HepG2 (cell line): Measurements from ENCODE around the gene MAN1B1. TPM values are rescaled to one million over a fixed set of nuclear protein-coding genes. Genes with fewer than 3 reads are reported as not detected.

ENCODE experiments used
- ARID2 ChIP-seq: sonication (generic); formaldehyde crosslinking; IDR thresholded peaks from 2 replicates; pipeline ENCODE4 v1.8.1; 2022; ENCODE audit warnings: mild to moderate bottlenecking, missing genetic modification reagents, borderline replicate concordance
- ATF7-NPFF ChIP-seq: sonication (generic); formaldehyde crosslinking; IDR thresholded peaks from 2 replicates; pipeline ENCODE4 v1.8.1; 2023; ENCODE audit warnings: mild to moderate bottlenecking, low read depth, missing genetic modification reagents, moderate library complexity
- BORCS8-MEF2B ChIP-seq: sonication (generic); formaldehyde crosslinking; IDR thresholded peaks from 2 replicates; pipeline ENCODE4 v1.8.0; 2022; ENCODE audit warnings: mild to moderate bottlenecking, missing genetic modification reagents
- CEBPB ChIP-seq: IDR thresholded peaks from 2 replicates; pipeline ENCODE4 v1.6.1; 2011; ENCODE audit warnings: low read depth, low read length, improper control_type of control experiment, borderline replicate concordance
- GFI1 ChIP-seq: sonication (generic); formaldehyde crosslinking; IDR thresholded peaks from 2 replicates; pipeline ENCODE4 v1.5.0; 2020; ENCODE audit warnings: missing genetic modification reagents, mild to moderate bottlenecking, borderline replicate concordance
- GTF3A ChIP-seq: sonication (generic); formaldehyde crosslinking; conservative IDR thresholded peaks from 2 replicates; pipeline ENCODE4 v1.4.0; 2020; ENCODE audit warnings: mild to moderate bottlenecking, missing genetic modification reagents
- KDM5B ChIP-seq: sonication (generic); formaldehyde crosslinking; IDR thresholded peaks from 2 replicates; pipeline ENCODE4 v1.4.0; 2020; ENCODE audit warnings: missing genetic modification reagents, mild to moderate bottlenecking, borderline replicate concordance
- NPAS2 ChIP-seq: sonication (generic); formaldehyde crosslinking; IDR thresholded peaks from 2 replicates; pipeline ENCODE4 v1.8.0; 2022; ENCODE audit warnings: mild to moderate bottlenecking, missing genetic modification reagents, borderline replicate concordance
- NR2C2 ChIP-seq: sonication (generic); formaldehyde crosslinking; IDR thresholded peaks from 2 replicates; pipeline ENCODE4 v1.4.0; 2020; ENCODE audit warnings: missing genetic modification reagents, mild to moderate bottlenecking, moderate library complexity, borderline replicate concordance
- NR2F6 ChIP-seq, 2 experiments: IDR thresholded peaks; 2 replicates each; pipeline ENCODE4 v1.6.1; 2016; ENCODE audit warnings: antibody characterized with exemption in 1 of 2, mild to moderate bottlenecking in 1 of 2
- PCBP1 ChIP-seq: fragments of 200-400 bp; formaldehyde crosslinking; IDR thresholded peaks from 2 replicates; pipeline ENCODE4 v1.6.1; 2017; ENCODE audit warnings: mild to moderate bottlenecking, low read depth, low read length, borderline replicate concordance
- POLR2A ChIP-seq, 2 experiments: IDR thresholded peaks; 2 replicates each; pipeline ENCODE4 v1.6.1; 2011; ENCODE audit warnings: low read depth in 2 of 2, low read length in 2 of 2, mild to moderate bottlenecking in 1 of 2, moderate library complexity in 1 of 2; ENCODE audit not compliant: insufficient read depth in 1 of 2
- SNAI1 ChIP-seq: sonication (generic); formaldehyde crosslinking; IDR thresholded peaks from 2 replicates; pipeline ENCODE4 v1.5.0; 2020; ENCODE audit warnings: mild to moderate bottlenecking, missing genetic modification reagents, borderline replicate concordance
- SP2 ChIP-seq: sonication (generic); formaldehyde crosslinking; IDR thresholded peaks from 2 replicates; pipeline ENCODE4 v1.5.1; 2020; ENCODE audit warnings: mild to moderate bottlenecking, missing genetic modification reagents
- SRSF1 ChIP-seq: fragments of 200-400 bp; formaldehyde crosslinking; optimal IDR thresholded peaks from 2 replicates; pipeline ENCODE3; 2017; ENCODE audit warnings: mild to moderate bottlenecking, low read depth, low read length, moderate library complexity
- TOPORS ChIP-seq: sonication (generic); formaldehyde crosslinking; IDR thresholded peaks from 2 replicates; pipeline ENCODE4 v1.8.0; 2023; ENCODE audit warnings: mild to moderate bottlenecking, missing genetic modification reagents
- YY1 ChIP-seq: IDR thresholded peaks from 2 replicates; pipeline ENCODE4 v1.6.1; 2011; ENCODE audit warnings: low read length, low read depth, moderate library complexity, mild to moderate bottlenecking; ENCODE audit not compliant: insufficient read depth, insufficient replicate concordance
- ZFX ChIP-seq: sonication (generic); formaldehyde crosslinking; IDR thresholded peaks from 2 replicates; pipeline ENCODE4 v1.4.0; 2020; ENCODE audit warnings: mild to moderate bottlenecking, low read depth, missing genetic modification reagents, moderate library complexity
- ZKSCAN8 ChIP-seq: IDR thresholded peaks from 2 replicates; pipeline ENCODE4 v1.6.1; 2016; ENCODE audit warnings: borderline replicate concordance, missing genetic modification reagents, missing compliant biosample characterization
- ZNF234 ChIP-seq: sonication (generic); formaldehyde crosslinking; conservative IDR thresholded peaks from 2 replicates; pipeline ENCODE4 v1.5.1; 2020; ENCODE audit warnings: mild to moderate bottlenecking, missing genetic modification reagents
- ZNF251 ChIP-seq: sonication (generic); formaldehyde crosslinking; IDR thresholded peaks from 2 replicates; pipeline ENCODE4 v1.9.0; 2021; ENCODE audit warnings: mild to moderate bottlenecking, missing genetic modification reagents
- ZNF577 ChIP-seq: sonication (generic); formaldehyde crosslinking; IDR thresholded peaks from 2 replicates; pipeline ENCODE4 v1.4.0; 2020; ENCODE audit warnings: mild to moderate bottlenecking, low read depth, missing genetic modification reagents, borderline replicate concordance
- ZNF761 ChIP-seq: sonication (generic); formaldehyde crosslinking; conservative IDR thresholded peaks from 2 replicates; pipeline ENCODE4 v1.4.0; 2020; ENCODE audit warnings: mild to moderate bottlenecking, missing genetic modification reagents
- ZNF879 ChIP-seq: sonication (generic); formaldehyde crosslinking; IDR thresholded peaks from 2 replicates; pipeline ENCODE4 v1.8.1; 2023; ENCODE audit warnings: missing genetic modification reagents
- ZSCAN20 ChIP-seq: sonication (generic); formaldehyde crosslinking; IDR thresholded peaks from 2 replicates; pipeline ENCODE4 v1.4.0; 2020; ENCODE audit warnings: missing genetic modification reagents, mild to moderate bottlenecking, borderline replicate concordance
- polyA plus RNA-seq, 8 experiments: library from polyadenylated mRNA; depleted of rRNA in 3 of 8; stranded (reverse) in 7 of 8; unstranded in 1 of 8; fragments of >200 nt; fragmentation: Illumina TruSeq in 4 of 8; extraction: Trizol in 4 of 8; gene quantifications; 2 replicates each; pipeline versions ENCODE4 v1.2.1 to v1.2.3, GENCODE V29; 2011 to 2016; ENCODE audit warnings: low read depth in 4 of 8, missing spikeins in 1 of 8, mixed read lengths in 1 of 8; ENCODE audit not compliant: insufficient read depth in 1 of 8
- total RNA-seq, 5 experiments: library from RNA; depleted of rRNA; stranded (reverse); fragments of >200 nt; fragmentation: Illumina TruSeq; extraction: Trizol; gene quantifications; 2 replicates each; pipeline ENCODE4 v1.2.3, GENCODE V29; 2016; ENCODE audit warnings: low read depth in 1 of 5
- TF ChIP-seq, protein P1 (sequence below): sonication (generic); formaldehyde crosslinking; IDR thresholded peaks from 2 replicates; pipeline ENCODE4 v1.5.0; 2020; ENCODE audit warnings: missing genetic modification reagents
- TF ChIP-seq, protein P2 (sequence below): sonication (generic); formaldehyde crosslinking; IDR thresholded peaks from 2 replicates; pipeline ENCODE4 v1.9.0; 2022; ENCODE audit warnings: missing genetic modification reagents, mild to moderate bottlenecking, borderline replicate concordance

Gene MAN1B1
- total and polyA plus RNA-seq, 2 of the 13 experiments (the other 11 are each of a cell fraction or from before 2014, with no cell fraction given) = 48.9 to 59.5 TPM

- 0 out of 2 replicates have a peak, but pooled peaks have one; percentile 14 for TF ChIP-seq ARID2 (CRISPR knock-in tag)
- TF ChIP-seq NPAS2 = no peak
- TF ChIP-seq KDM5B (CRISPR knock-in tag) = peak; percentile 63; the same call in 1 of the 2 replicates
- no peak for TF ChIP-seq ZKSCAN8 (CRISPR knock-in tag)
- no peak for TF ChIP-seq NR2F6 (IDR thresholded peaks at IDR 0.05)
- no peak for TF ChIP-seq NR2F6 (CRISPR knock-in tag; IDR thresholded peaks at IDR 0.05)
- peak; percentile 45; the same call in 1 of the 2 replicates for TF ChIP-seq SP2 (CRISPR knock-in tag)
- 0 out of 2 replicates have a peak, but pooled peaks have one; percentile 40 for TF ChIP-seq PCBP1
- no peak for TF ChIP-seq TOPORS (CRISPR knock-in tag)
- TF ChIP-seq GTF3A (CRISPR knock-in tag) = no peak
- TF ChIP-seq ATF7-NPFF (CRISPR knock-in tag) = 0 out of 2 replicates have a peak, but pooled peaks have one; percentile 39
- TF ChIP-seq ZNF761 (CRISPR knock-in tag) = 0 out of 2 replicates have a peak, but pooled peaks have one; percentile 27
- TF ChIP-seq BORCS8-MEF2B (CRISPR knock-in tag) = peak; percentile 14; the same call in 1 of the 2 replicates
- TF ChIP-seq, protein P1, sequence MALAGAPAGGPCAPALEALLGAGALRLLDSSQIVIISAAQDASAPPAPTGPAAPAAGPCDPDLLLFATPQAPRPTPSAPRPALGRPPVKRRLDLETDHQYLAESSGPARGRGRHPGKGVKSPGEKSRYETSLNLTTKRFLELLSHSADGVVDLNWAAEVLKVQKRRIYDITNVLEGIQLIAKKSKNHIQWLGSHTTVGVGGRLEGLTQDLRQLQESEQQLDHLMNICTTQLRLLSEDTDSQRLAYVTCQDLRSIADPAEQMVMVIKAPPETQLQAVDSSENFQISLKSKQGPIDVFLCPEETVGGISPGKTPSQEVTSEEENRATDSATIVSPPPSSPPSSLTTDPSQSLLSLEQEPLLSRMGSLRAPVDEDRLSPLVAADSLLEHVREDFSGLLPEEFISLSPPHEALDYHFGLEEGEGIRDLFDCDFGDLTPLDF (CRISPR knock-in tag) = no peak
- no peak for TF ChIP-seq SRSF1
- TF ChIP-seq ZNF879 (CRISPR knock-in tag) = no peak
- peak; percentile 56; the same call in 1 of the 2 replicates for TF ChIP-seq GFI1 (CRISPR knock-in tag)
- TF ChIP-seq, protein P2, sequence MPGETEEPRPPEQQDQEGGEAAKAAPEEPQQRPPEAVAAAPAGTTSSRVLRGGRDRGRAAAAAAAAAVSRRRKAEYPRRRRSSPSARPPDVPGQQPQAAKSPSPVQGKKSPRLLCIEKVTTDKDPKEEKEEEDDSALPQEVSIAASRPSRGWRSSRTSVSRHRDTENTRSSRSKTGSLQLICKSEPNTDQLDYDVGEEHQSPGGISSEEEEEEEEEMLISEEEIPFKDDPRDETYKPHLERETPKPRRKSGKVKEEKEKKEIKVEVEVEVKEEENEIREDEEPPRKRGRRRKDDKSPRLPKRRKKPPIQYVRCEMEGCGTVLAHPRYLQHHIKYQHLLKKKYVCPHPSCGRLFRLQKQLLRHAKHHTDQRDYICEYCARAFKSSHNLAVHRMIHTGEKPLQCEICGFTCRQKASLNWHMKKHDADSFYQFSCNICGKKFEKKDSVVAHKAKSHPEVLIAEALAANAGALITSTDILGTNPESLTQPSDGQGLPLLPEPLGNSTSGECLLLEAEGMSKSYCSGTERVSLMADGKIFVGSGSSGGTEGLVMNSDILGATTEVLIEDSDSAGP (CRISPR knock-in tag) = 0 out of 2 replicates have a peak, but pooled peaks have one; percentile 25
- TF ChIP-seq ZNF234 (CRISPR knock-in tag) = no peak
- no peak for TF ChIP-seq CEBPB
- peak; percentile 51; the same call in 1 of the 2 replicates for TF ChIP-seq NR2C2 (CRISPR knock-in tag)
- no peak for TF ChIP-seq YY1
- peak in 1 of 2 experiments; percentile 56; a peak in 2 of 4 replicates for TF ChIP-seq POLR2A (IDR thresholded peaks at IDR 0.05; ENCODE audit: insufficient read depth in 1 of 2, low read depth in 2 of 2, low read length in 2 of 2)
- peak; percentile 25; the same call in 1 of the 2 replicates for TF ChIP-seq SNAI1
- TF ChIP-seq ZNF251 (CRISPR knock-in tag) = 0 out of 2 replicates have a peak, but pooled peaks have one; percentile 32
- TF ChIP-seq ZNF577 (CRISPR knock-in tag) = no peak
- TF ChIP-seq ZFX = 0 out of 2 replicates have a peak, but pooled peaks have one; percentile 43
- peak; percentile 92 for TF ChIP-seq ZSCAN20 (CRISPR knock-in tag)
Observed at GRCh38 chr9:137085920-137086530, 760 bp upstream of the MAN1B1 start (continued).
